ENCODE measurements around the gene NME2. TPM values are rescaled to one million over a fixed set of nuclear protein-coding genes. Genes with fewer than 3 reads are reported as not detected.
A peak's percentile ranks its signal among the peaks of the same experiment; 100 is the strongest.
"Not testable (repeated sequence)": the region's sequence is repeated elsewhere in the genome, so short reads cannot be mapped to it uniquely, and the experiment has no call there.

Gene NME2
- total RNA-seq, 1 donor from 2014 or later: 638 TPM

- DNase-seq (ENCODE audit: low spot score in 2 of 2): no peak
- Histone ChIP-seq H3K4me1 (peaks cover 0 to 10% of the 10 kb centered on the region in 2 donors), H3K4me3 (peak overlapping the region; percentile 80 to 99), H3K27me3 (no peaks in the 10 kb centered on the region), H3K36me3 (peaks cover 17 to 34% of the 10 kb centered on the region in 2 donors), H3K9me3 (no peaks in the 10 kb centered on the region), H3K27ac (peak overlapping the region; percentile 97 to 98)
- intact Hi-C loops (cut with DNase I): loop anchor here (2.0 to 5.0 kb wide), 3 partner anchors 13 to 163 kb away; partner anchors contain the start of genes NME1 and SPAG9
- TF ChIP-seq CTCF (IDR thresholded peaks at IDR 0.05): no peak
These were observed 472 bp upstream of the NME2 start for GRCh38 chr17:51165680-51166197.

DNA sequence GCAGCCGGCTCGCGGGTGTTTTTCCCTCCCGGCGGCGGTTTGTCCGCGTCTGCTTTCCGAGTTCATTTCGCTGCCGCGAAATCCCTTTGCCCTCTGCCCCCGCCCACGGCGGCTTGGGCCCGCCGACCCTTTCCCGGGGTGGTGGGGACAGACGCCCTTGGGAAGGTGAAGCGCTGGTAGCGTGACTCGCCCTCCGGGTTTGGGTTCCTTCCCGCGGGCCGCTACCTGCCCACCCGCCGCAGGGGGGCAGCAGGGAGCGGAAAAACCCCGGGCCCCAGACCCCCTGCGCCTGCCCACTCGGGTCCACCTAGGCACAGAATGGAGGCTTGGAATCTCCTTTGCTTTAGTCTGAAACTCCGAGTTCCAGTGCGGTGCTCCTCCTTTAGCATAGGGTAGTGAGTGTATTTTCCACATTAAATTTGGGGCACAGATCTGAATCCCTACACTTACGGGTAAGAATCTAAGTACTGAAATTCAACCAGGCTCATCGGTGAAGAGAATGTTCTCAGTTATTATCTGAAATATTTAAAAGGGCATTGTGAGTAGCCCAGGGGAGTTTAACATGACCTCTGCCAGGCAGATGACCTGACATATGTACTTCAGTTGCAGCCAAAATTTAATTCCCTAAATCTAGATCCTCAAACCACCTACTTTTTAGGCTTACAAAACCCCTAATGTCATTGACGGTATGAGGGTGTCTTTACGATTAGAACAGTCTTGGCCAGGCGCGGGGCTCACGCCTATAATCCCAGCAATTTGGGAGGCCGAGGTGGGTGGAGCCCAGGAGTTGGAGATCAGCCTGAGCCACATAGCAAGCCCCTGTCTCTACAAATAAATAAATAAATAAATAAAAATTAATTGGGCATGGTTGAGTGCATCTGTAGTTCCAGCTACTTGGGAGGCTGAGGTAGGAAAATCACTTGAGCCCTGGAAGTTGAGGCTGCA, 1.0 kb downstream of the NME2 start:
- DNase-seq (ENCODE audit: low spot score in 2 of 2): no peak
- intact Hi-C loops (cut with DNase I): loop anchor here (2.0 to 5.0 kb wide), 3 partner anchors 14 to 165 kb away; partner anchors contain the start of genes NME1 and SPAG9
- H3K27ac ChIP-seq: peak overlapping the region; percentile 97 to 98

GRCh38 chr17:51169340-51169739, 3.1 kb downstream of the NME2 start:
- no peak overlapping the region for H3K4me3 ChIP-seq
- H3K36me3 ChIP-seq: peaks cover 18 to 46% of the 10 kb centered on the region in 2 donors
- no peak for TF ChIP-seq CTCF (IDR thresholded peaks at IDR 0.05)
- no peaks in the 10 kb centered on the region for H3K9me3 ChIP-seq
- H3K27me3 ChIP-seq: no peaks in the 10 kb centered on the region
- DNase-seq (ENCODE audit: low spot score in 2 of 2): no peak
- peaks cover 0 to 10% of the 10 kb centered on the region in 2 donors for H3K4me1 ChIP-seq
- H3K27ac ChIP-seq: no peak overlapping the region
- intact Hi-C loops (cut with DNase I): loop anchor here (5.0 kb wide), 2 partner anchors 47 to 167 kb away; partner anchors contain the start of gene SPAG9

More for the DNA sequence above, 1.0 kb downstream of the NME2 start:
- peaks cover 0 to 10% of the 10 kb centered on the region in 2 donors for H3K4me1 ChIP-seq
- H3K36me3 ChIP-seq: peaks cover 18 to 33% of the 10 kb centered on the region in 2 donors
- TF ChIP-seq CTCF (IDR thresholded peaks at IDR 0.05): peak in 2 of 3 experiments; percentile 60 to 62
- no peaks in the 10 kb centered on the region for H3K27me3 ChIP-seq
- no peaks in the 10 kb centered on the region for H3K9me3 ChIP-seq
- peak overlapping the region; percentile 80 to 99 for H3K4me3 ChIP-seq

GRCh38 chr17:51170736-51171135, 4.5 kb downstream of the NME2 start:
- no peaks in the 10 kb centered on the region for H3K27me3 ChIP-seq
- intact Hi-C loops (cut with DNase I): no loop called here
- no peaks in the 10 kb centered on the region for H3K9me3 ChIP-seq
- peaks cover 18 to 46% of the 10 kb centered on the region in 2 donors for H3K36me3 ChIP-seq
- H3K4me1 ChIP-seq: peaks cover 0 to 3% of the 10 kb centered on the region in 2 donors
- H3K27ac ChIP-seq: no peak overlapping the region
- no peak for TF ChIP-seq CTCF (IDR thresholded peaks at IDR 0.05)
- no peak for DNase-seq (ENCODE audit: low spot score in 2 of 2)
- no peak overlapping the region for H3K4me3 ChIP-seq

- H3K27ac ChIP-seq; H3K4me3 ChIP-seq; H3K27me3 ChIP-seq; H3K9me3 ChIP-seq; intact Hi-C loops (cut with DNase I); DNase-seq (ENCODE audit: low spot score in 2 of 2); H3K4me1 ChIP-seq: not testable (repeated sequence)
- H3K36me3 ChIP-seq: peaks cover 18 to 46% of the 10 kb centered on the region in 2 donors
These were observed 5.8 kb downstream of the NME2 start for GRCh38 chr17:51172030-51172429.

DNA sequence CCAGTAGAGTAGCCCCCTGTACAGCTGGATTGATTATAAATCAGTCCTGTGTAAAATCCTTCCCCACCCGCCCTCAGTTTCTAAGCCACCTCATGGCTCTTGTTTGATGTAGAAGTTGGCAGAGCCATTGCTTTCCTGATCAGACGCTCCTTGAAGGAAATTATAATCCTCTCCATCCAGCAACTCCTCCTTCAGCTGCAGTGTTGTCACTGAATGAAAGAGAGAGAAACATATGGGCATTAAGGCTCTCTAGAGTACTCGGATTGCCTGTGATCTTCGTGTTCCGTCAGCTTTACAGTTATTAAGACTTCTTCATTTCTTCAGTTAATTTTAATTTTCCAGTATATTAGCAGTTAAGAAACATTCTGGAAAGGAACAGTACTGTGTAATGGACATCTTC, 14.3 kb downstream of the NME2 start:
- no peak overlapping the region for H3K4me3 ChIP-seq
- no peak for DNase-seq (ENCODE audit: low spot score in 2 of 2)
- H3K9me3 ChIP-seq: no peaks in the 10 kb centered on the region
- intact Hi-C loops (cut with DNase I): no loop called here
- TF ChIP-seq CTCF (IDR thresholded peaks at IDR 0.05): no peak
- no peaks in the 10 kb centered on the region for H3K4me1 ChIP-seq
- peaks cover 14 to 22% of the 10 kb centered on the region in 2 donors for H3K36me3 ChIP-seq
- no peaks in the 10 kb centered on the region for H3K27me3 ChIP-seq
- H3K27ac ChIP-seq: no peak overlapping the region
